Body of pancreas (tissue), 4 donors: Measurements from ENCODE around the gene IRAG1. TPM values are rescaled to one million over a fixed set of nuclear protein-coding genes. Genes with fewer than 3 reads are reported as not detected.

Source experiments
- ATAC-seq: fragments of 150-250 bp; one replicate; pipeline ENCODE4 v1.9.1; 2016
- DNase-seq, 4 donors: peaks; one replicate each; pipeline ENCODE4 v3.0.0-alpha.2; 2019
- H3K27ac ChIP-seq, 4 donors: fragments of 200-600 bp; sonication (generic); 1 replicate in 3 of 4; 2 replicates in 1 of 4; pipeline versions ENCODE4 v1.5.1 to v1.6.1; 2016 to 2019; ENCODE audit warnings: mild to moderate bottlenecking in 1 of 4, mixed read lengths in 1 of 4, moderate library complexity in 1 of 4
- H3K27me3 ChIP-seq, 2 donors: fragments of 200-600 bp; sonication (generic); one replicate each; pipeline ENCODE4 v1.6.0; 2016; ENCODE audit warnings: mild to moderate bottlenecking in 1 of 2
- H3K36me3 ChIP-seq, 2 donors: fragments of 200-600 bp; sonication (generic); replicated peaks in 1 of 2; 2 replicates each; pipeline ENCODE4 v1.5.1; 2016; ENCODE audit warnings: low read depth in 2 of 2; ENCODE audit not compliant: insufficient read depth in 1 of 2
- H3K4me1 ChIP-seq: fragments of 200-600 bp; sonication (generic); one replicate; pipeline ENCODE4 v1.6.0; 2016
- H3K4me3 ChIP-seq, 2 donors: fragments of 200-600 bp; sonication (generic); 1 replicate in 1 of 2; 2 replicates in 1 of 2; pipeline ENCODE4 v1.5.1; 2016 to 2019
- H3K9me3 ChIP-seq, 3 donors: fragments of 200-600 bp; sonication (generic); 1 replicate in 2 of 3; 2 replicates in 1 of 3; pipeline ENCODE4 v1.5.1; 2016
- POLR2A ChIP-seq, 3 donors: fragments of 450-650 bp; IDR thresholded peaks; one replicate each; pipeline ENCODE4 v1.6.1; 2016; ENCODE audit warnings: antibody characterized with exemption in 3 of 3, mild to moderate bottlenecking in 2 of 3
- WGBS, 2 donors: methylation state at CpG; one replicate each; pipeline ENCODE4 v1.1.5; 2017; 5-methylcytosine and 5-hydroxymethylcytosine counted together
- intact Hi-C: fragments of 100-400 bp; cut with DNase I; formaldehyde crosslinking; loops from one replicate; pipeline ENCODE4 v1.15.1; 2023
- small RNA-seq: library from RNA; depleted of rRNA; stranded (forward); fragments of <200 nt; gene quantifications from one replicate; pipeline ENCODE3, GENCODE V24; 2016
- total RNA-seq, 2 donors: library from RNA; depleted of rRNA; stranded (reverse); fragments of >200 nt; gene quantifications; one replicate each; pipeline ENCODE4 v1.1.0, GENCODE V29; 2016
- TF ChIP-seq, protein P1 (sequence below), 7 experiments: fragments of 450-650 bp in 4 of 7; fragments of 200-600 bp in 3 of 7; sonication (generic) in 3 of 7; IDR thresholded peaks; one replicate each; pipeline ENCODE4 v1.5.1; 2016 to 2019; ENCODE audit warnings: antibody characterized with exemption in 7 of 7

The IRAG1 gene
- total RNA-seq, 2 donors from 2014 or later = 1.6 to 10.1 TPM

GRCh38 chr11:10645212-10645795 is 48.3 kb downstream of the IRAG1 start:
- ATAC-seq (no peak), DNase-seq (no peak)
- no peaks in the 10 kb centered on the region for H3K36me3 ChIP-seq
- no peak for TF ChIP-seq POLR2A (IDR thresholded peaks at IDR 0.05)
- TF ChIP-seq, protein P1, sequence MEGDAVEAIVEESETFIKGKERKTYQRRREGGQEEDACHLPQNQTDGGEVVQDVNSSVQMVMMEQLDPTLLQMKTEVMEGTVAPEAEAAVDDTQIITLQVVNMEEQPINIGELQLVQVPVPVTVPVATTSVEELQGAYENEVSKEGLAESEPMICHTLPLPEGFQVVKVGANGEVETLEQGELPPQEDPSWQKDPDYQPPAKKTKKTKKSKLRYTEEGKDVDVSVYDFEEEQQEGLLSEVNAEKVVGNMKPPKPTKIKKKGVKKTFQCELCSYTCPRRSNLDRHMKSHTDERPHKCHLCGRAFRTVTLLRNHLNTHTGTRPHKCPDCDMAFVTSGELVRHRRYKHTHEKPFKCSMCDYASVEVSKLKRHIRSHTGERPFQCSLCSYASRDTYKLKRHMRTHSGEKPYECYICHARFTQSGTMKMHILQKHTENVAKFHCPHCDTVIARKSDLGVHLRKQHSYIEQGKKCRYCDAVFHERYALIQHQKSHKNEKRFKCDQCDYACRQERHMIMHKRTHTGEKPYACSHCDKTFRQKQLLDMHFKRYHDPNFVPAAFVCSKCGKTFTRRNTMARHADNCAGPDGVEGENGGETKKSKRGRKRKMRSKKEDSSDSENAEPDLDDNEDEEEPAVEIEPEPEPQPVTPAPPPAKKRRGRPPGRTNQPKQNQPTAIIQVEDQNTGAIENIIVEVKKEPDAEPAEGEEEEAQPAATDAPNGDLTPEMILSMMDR (IDR thresholded peaks at IDR 0.05) = no peak
- no peaks in the 10 kb centered on the region for H3K9me3 ChIP-seq
- intact Hi-C loops = no loop called here
- WGBS, 2 donors = 78 to 80% methylated on average over 6 of the region's 6 CpGs
- H3K4me1 ChIP-seq = no peaks in the 10 kb centered on the region
- H3K27me3 ChIP-seq = no peaks in the 10 kb centered on the region
- H3K4me3 ChIP-seq = no peak overlapping the region
- H3K27ac ChIP-seq = no peak overlapping the region

Small RNAs within 50 kb of the gene (small RNA-seq; reads per million reads assigned to genes)
- not detected for gene RF00019

Other genes starting within 250 kb of the IRAG1 start
- gene AMPD3, start 238.5 kb downstream of the IRAG1 start, total RNA-seq = 1 to 10 TPM; 3.6 to 9.9 TPM
- 10 to 100 TPM; 20.2 to 23.1 TPM for gene RNF141, start 152.6 kb downstream of the IRAG1 start, total RNA-seq
- 10 to 100 TPM in 1 of 2 donors, 1 to 10 TPM in 1; 6.9 to 31.4 TPM for gene LYVE1, start 125.1 kb downstream of the IRAG1 start, total RNA-seq
- 10 to 100 TPM; 12.2 to 28.7 TPM for gene CTR9, start 57.5 kb upstream of the IRAG1 start, total RNA-seq
- 100 to 1,000 TPM; 223 to 230 TPM for gene EIF4G2, start 115.2 kb upstream of the IRAG1 start, total RNA-seq
- 10 to 100 TPM; 16.5 to 24.1 TPM for gene ZBED5, start 164.3 kb upstream of the IRAG1 start, total RNA-seq